ENCODE results near the gene IGSF22. TPM values are rescaled to one million over a fixed set of nuclear protein-coding genes. Genes with fewer than 3 reads are reported as not detected.
"Not testable (repeated sequence)": the region's sequence is repeated elsewhere in the genome, so short reads cannot be mapped to it uniquely, and the experiment has no call there.

The IGSF22 gene
- total RNA-seq, 6 donors from 2014 or later, result 1.2 to 21.0 (median 2.1) TPM; not detected in 3

DNA sequence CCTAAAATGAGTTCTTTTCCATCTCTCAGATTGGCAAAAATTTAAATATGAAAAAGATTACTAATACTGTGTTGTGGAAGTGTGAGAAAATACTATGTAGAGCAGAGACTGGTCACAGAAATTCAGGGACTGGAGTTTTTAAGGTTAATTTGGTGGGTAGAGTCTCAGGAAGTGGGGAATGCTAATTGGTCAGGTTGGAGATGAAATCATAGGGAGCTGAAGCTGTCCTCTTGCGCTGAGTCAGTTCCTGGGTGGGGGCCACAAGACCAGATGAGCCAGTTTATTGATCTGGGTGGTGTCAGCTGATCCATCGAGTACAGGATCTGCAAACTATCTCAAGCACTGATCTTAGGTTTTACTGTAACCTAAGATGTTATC, 56.8 kb downstream of the IGSF22 start:
- TF ChIP-seq POLR2AphosphoS5 (IDR thresholded peaks at IDR 0.05) (no peak), EP300 (IDR thresholded peaks at IDR 0.05) (no peak), POLR2A (IDR thresholded peaks at IDR 0.05) (no peak)
- TF ChIP-seq, protein P1, sequence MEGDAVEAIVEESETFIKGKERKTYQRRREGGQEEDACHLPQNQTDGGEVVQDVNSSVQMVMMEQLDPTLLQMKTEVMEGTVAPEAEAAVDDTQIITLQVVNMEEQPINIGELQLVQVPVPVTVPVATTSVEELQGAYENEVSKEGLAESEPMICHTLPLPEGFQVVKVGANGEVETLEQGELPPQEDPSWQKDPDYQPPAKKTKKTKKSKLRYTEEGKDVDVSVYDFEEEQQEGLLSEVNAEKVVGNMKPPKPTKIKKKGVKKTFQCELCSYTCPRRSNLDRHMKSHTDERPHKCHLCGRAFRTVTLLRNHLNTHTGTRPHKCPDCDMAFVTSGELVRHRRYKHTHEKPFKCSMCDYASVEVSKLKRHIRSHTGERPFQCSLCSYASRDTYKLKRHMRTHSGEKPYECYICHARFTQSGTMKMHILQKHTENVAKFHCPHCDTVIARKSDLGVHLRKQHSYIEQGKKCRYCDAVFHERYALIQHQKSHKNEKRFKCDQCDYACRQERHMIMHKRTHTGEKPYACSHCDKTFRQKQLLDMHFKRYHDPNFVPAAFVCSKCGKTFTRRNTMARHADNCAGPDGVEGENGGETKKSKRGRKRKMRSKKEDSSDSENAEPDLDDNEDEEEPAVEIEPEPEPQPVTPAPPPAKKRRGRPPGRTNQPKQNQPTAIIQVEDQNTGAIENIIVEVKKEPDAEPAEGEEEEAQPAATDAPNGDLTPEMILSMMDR (IDR thresholded peaks at IDR 0.05), result no peak
- ATAC-seq (ENCODE audit: low FRiP score in 2 of 2) (no peak), DNase-seq (no peak)
- no peak overlapping the region for H3K27ac ChIP-seq
- no peak overlapping the region for H3K4me3 ChIP-seq
- no peaks in the 10 kb centered on the region for H3K27me3 ChIP-seq
- H3K36me3 ChIP-seq, result no peaks in the 10 kb centered on the region
- no peaks in the 10 kb centered on the region for H3K9me3 ChIP-seq
- H3K4me1 ChIP-seq, result no peaks in the 10 kb centered on the region
- WGBS, 2 donors, result 41 to 49% methylated on average over 2 of the region's 2 CpGs

DNA sequence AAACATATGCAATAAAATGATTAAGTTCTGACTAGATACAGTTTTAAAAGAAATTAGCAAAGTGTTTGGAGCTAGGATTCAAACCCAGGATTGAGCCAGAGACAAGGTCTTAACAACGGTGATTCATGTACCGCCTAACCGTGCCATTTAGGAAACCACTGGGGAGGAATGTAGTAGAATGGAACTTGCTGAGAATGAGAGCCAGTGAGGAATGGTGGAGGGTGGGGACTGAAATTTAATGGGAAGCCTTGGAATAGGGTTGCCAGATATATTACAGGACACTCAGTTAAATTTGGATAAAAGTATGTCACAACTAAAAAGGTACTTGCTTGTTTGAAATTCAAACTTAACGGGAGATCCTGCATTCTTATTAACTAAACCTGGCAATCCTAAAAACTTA, 57.9 kb downstream of the IGSF22 start:
- TF ChIP-seq EP300 (IDR thresholded peaks at IDR 0.05), result no peak
- no peak for TF ChIP-seq POLR2A (IDR thresholded peaks at IDR 0.05)
- TF ChIP-seq POLR2AphosphoS5 (IDR thresholded peaks at IDR 0.05), result no peak
- TF ChIP-seq, protein P1 (IDR thresholded peaks at IDR 0.05), result no peak
- H3K4me3 ChIP-seq, result no peak overlapping the region
- H3K27me3 ChIP-seq, result no peaks in the 10 kb centered on the region
- no peaks in the 10 kb centered on the region for H3K9me3 ChIP-seq
- ATAC-seq (ENCODE audit: low FRiP score in 2 of 2), result no peak
- H3K36me3 ChIP-seq, result no peaks in the 10 kb centered on the region
- no peak overlapping the region for H3K27ac ChIP-seq
- no peaks in the 10 kb centered on the region for H3K4me1 ChIP-seq
- 90 to 94% methylated on average over 4 of the region's 4 CpGs for WGBS, 2 donors
- DNase-seq, result no peak

DNA sequence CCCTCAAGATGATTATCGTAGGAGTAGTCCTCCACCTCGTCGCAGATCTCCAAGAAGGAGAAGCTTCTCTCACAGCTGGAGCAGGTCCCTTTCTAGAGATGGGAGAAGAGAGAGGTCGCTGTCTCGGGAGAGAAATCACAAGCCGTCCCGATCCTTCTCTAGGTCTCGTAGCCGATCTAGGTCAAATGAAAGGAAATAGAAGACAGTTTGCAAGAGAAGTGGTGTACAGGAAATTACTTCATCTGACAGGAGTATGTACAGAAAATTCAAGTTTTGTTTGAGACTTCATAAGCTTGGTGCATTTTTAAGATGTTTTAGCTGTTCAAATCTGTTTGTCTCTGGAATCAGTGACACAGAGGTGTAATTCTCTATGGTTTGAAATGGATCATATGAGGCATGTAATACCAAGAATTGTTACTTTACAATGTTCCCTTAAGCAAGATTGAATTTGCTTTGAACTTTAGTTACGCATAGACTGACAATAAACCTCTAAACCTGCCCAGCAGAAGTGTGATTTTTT, 60.6 kb downstream of the IGSF22 start:
- WGBS, 2 donors, result 72 to 75% methylated on average over 10 of the region's 10 CpGs
- not testable (repeated sequence) for H3K27ac ChIP-seq; H3K4me3 ChIP-seq; H3K9me3 ChIP-seq; H3K27me3 ChIP-seq; H3K4me1 ChIP-seq; H3K36me3 ChIP-seq; ATAC-seq (ENCODE audit: low FRiP score in 2 of 2); DNase-seq

DNA sequence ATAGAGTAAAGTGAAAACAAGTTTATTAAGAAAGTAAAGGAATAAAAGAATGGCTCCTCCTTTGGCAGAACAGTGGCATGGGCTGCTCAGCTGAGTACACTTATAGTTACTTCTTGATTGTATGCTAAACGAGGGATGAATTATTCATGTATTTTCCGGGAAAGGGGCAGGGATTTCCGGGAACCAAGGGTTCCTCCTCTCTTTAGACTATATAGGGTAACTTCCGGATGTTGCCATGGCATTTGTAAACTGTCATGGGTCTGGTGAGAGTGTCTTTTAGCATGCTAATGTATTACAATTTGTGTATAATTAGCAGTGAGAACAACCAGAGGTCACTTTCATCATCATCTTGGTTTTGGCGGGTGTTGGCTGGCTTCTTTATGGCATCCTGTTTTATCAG, 68.3 kb downstream of the IGSF22 start:
- DNase-seq, result no peak
- ATAC-seq (ENCODE audit: low FRiP score in 2 of 2), result no peak

More for the DNA sequence above, 68.3 kb downstream of the IGSF22 start:
- H3K9me3 ChIP-seq, result no peaks in the 10 kb centered on the region
- no peak overlapping the region for H3K4me3 ChIP-seq
- no peaks in the 10 kb centered on the region for H3K36me3 ChIP-seq
- H3K27ac ChIP-seq, result no peak overlapping the region
- no peaks in the 10 kb centered on the region for H3K27me3 ChIP-seq
- TF ChIP-seq POLR2AphosphoS5 (IDR thresholded peaks at IDR 0.05) (no peak), EP300 (IDR thresholded peaks at IDR 0.05) (no peak), POLR2A (IDR thresholded peaks at IDR 0.05) (no peak)
- TF ChIP-seq, protein P1 (IDR thresholded peaks at IDR 0.05), result no peak
- no peaks in the 10 kb centered on the region for H3K4me1 ChIP-seq
- WGBS, 2 donors, result 80 to 93% methylated on average over 5 of the region's 5 CpGs

Other genes starting within 250 kb of the IGSF22 start
- 10 to 100 TPM; 40.9 to 77.2 (median 56.8) TPM for gene TSG101, start 199.2 kb downstream of the IGSF22 start, total RNA-seq
- 10 to 100 TPM; 10.3 to 26.0 (median 19.1) TPM for gene UEVLD, start 137.5 kb downstream of the IGSF22 start, total RNA-seq
- gene MISFA, start 126.4 kb downstream of the IGSF22 start, total RNA-seq, result 1 to 10 TPM in 3 of 6 donors, under 1 TPM in 1, not detected in 2; 0.76 to 6.0 (median 1.8) TPM
- 10 to 100 TPM in 5 of 6 donors, 1 to 10 TPM in 1; 10.0 to 25.5 (median 18.6) TPM for gene SPTY2D1, start 91.8 kb downstream of the IGSF22 start, total RNA-seq
- gene TMEM86A, start 27.4 kb downstream of the IGSF22 start, total RNA-seq, result 10 to 100 TPM in 3 of 6 donors, 1 to 10 TPM in 3; 4.6 to 18.0 (median 8.5) TPM
- gene PTPN5, start 65.6 kb upstream of the IGSF22 start, total RNA-seq, result 1 to 10 TPM in 2 of 6 donors, under 1 TPM in 2, not detected in 2; 0.31 to 1.8 (median 1.0) TPM
- not detected for gene MRGPRX1, start 213.2 kb upstream of the IGSF22 start, total RNA-seq

Data from upper lobe of left lung (tissue), 6 donors.